Breast epithelium (tissue), 3 donors: ENCODE results near the gene ACAN.

Source experiments
- CTCF ChIP-seq, 3 donors: fragments of 450-650 bp; IDR thresholded peaks; one replicate each; pipeline ENCODE4 v1.5.1; 2016 to 2017; ENCODE audit warnings: antibody characterized with exemption in 3 of 3, mild to moderate bottlenecking in 3 of 3, moderate library complexity in 3 of 3
- POLR2A ChIP-seq: fragments of 450-650 bp; IDR thresholded peaks from one replicate; pipeline ENCODE4 v1.6.1; 2016; ENCODE audit warnings: antibody characterized with exemption, mild to moderate bottlenecking, moderate library complexity

- TF ChIP-seq CTCF (IDR thresholded peaks at IDR 0.05) = no peak
- TF ChIP-seq POLR2A = no peak
These were observed 41.6 kb downstream of the ACAN start for GRCh38 chr15:88844749-88845386.
